Thyroid gland (tissue), 4 donors: ENCODE results near the gene KIF23.

Experiments
- CTCF ChIP-seq, 6 experiments: fragments of 200-600 bp in 3 of 6; fragments of 450-650 bp in 3 of 6; sonication (generic) in 3 of 6; IDR thresholded peaks; one replicate each; pipeline ENCODE4 v1.5.1; 2016 to 2019; ENCODE audit warnings: antibody characterized with exemption in 6 of 6, mild to moderate bottlenecking in 2 of 6, inconsistent platforms in 1 of 6, moderate library complexity in 1 of 6
- POLR2A ChIP-seq, 2 donors: fragments of 450-650 bp; IDR thresholded peaks; one replicate each; pipeline ENCODE4 v1.6.1; 2017; ENCODE audit warnings: antibody characterized with exemption in 2 of 2, mild to moderate bottlenecking in 2 of 2, moderate library complexity in 1 of 2

- TF ChIP-seq CTCF (IDR thresholded peaks at IDR 0.05) (no peak), POLR2A (IDR thresholded peaks at IDR 0.05) (no peak)
These were observed 33.4 kb upstream of the KIF23 start for GRCh38 chr15:69380726-69381105.
